ENCODE results near the gene KDM6B.
"Not testable (repeated sequence)": the region's sequence is repeated elsewhere in the genome, so short reads cannot be mapped to it uniquely, and the experiment has no call there.

The KDM6B gene

GRCh38 chr17:7833795-7834541 is at the start of gene KDM6B:
KDM6B (plus strand) TSS chr17:7834217; CDS start chr17:7845555, 11,338 bp downstream.
- DNase-seq (ENCODE audit: low spot score): peak; percentile 88

GRCh38 chr17:7786866-7787265 is 47.2 kb upstream of the KDM6B start:
- no peak for DNase-seq (ENCODE audit: low spot score)

GRCh38 chr17:7789131-7789530 is 44.9 kb upstream of the KDM6B start:
- DNase-seq (ENCODE audit: low spot score): no peak

- no peak for DNase-seq (ENCODE audit: low spot score)
Measured at GRCh38 chr17:7790150-7790549, 43.9 kb upstream of the KDM6B start.

GRCh38 chr17:7792611-7793010 is 41.4 kb upstream of the KDM6B start:
- DNase-seq (ENCODE audit: low spot score): no peak

GRCh38 chr17:7794075-7794663 is 39.8 kb upstream of the KDM6B start:
- DNase-seq (ENCODE audit: low spot score): no peak

- DNase-seq (ENCODE audit: low spot score): no peak
Measured at GRCh38 chr17:7797976-7798375, 36.0 kb upstream of the KDM6B start.

- no peak for DNase-seq (ENCODE audit: low spot score)
Measured at GRCh38 chr17:7798839-7799238, 35.2 kb upstream of the KDM6B start.

GRCh38 chr17:7803981-7804380 is 30.0 kb upstream of the KDM6B start:
- no peak for DNase-seq (ENCODE audit: low spot score)

- DNase-seq (ENCODE audit: low spot score): no peak
Measured at GRCh38 chr17:7806587-7806986, 27.4 kb upstream of the KDM6B start.

GRCh38 chr17:7807206-7807605 is 26.8 kb upstream of the KDM6B start:
- DNase-seq (ENCODE audit: low spot score): no peak

GRCh38 chr17:7809086-7809790 is 24.8 kb upstream of the KDM6B start:
- no peak for DNase-seq (ENCODE audit: low spot score)

GRCh38 chr17:7809791-7810343 is 24.1 kb upstream of the KDM6B start:
- not testable (repeated sequence) for DNase-seq (ENCODE audit: low spot score)

- no peak for DNase-seq (ENCODE audit: low spot score)
Measured at GRCh38 chr17:7811251-7811650, 22.8 kb upstream of the KDM6B start.

- no peak for DNase-seq (ENCODE audit: low spot score)
Measured at GRCh38 chr17:7814969-7815368, 19.0 kb upstream of the KDM6B start.

- no peak for DNase-seq (ENCODE audit: low spot score)
Measured at GRCh38 chr17:7816926-7817642, 16.9 kb upstream of the KDM6B start.

- DNase-seq (ENCODE audit: low spot score): no peak
Measured at GRCh38 chr17:7817643-7817964, 16.4 kb upstream of the KDM6B start.

- DNase-seq (ENCODE audit: low spot score): no peak
Measured at GRCh38 chr17:7818026-7818425, 16.0 kb upstream of the KDM6B start.

- no peak for DNase-seq (ENCODE audit: low spot score)
Measured at GRCh38 chr17:7818746-7819645, 15.0 kb upstream of the KDM6B start.

- DNase-seq (ENCODE audit: low spot score): no peak
Measured at GRCh38 chr17:7820231-7820630, 13.8 kb upstream of the KDM6B start.

- DNase-seq (ENCODE audit: low spot score): no peak
Measured at GRCh38 chr17:7822126-7822525, 11.9 kb upstream of the KDM6B start.
